ENCODE results near the gene ZNF24. TPM values are rescaled to one million over a fixed set of nuclear protein-coding genes. Genes with fewer than 3 reads are reported as not detected.
A peak's percentile ranks its signal among the peaks of the same experiment; 100 is the strongest.

ZNF24 gene
- total RNA-seq = 10 to 100 TPM; 43.9 to 44.6 TPM

GRCh38 chr18:35343936-35344735 lies at the start of gene ZNF24:
TSS of gene ZNF24 (minus strand) at chr18:35344420. CDS start at chr18:35340650, 3,770 bp downstream.
- Mint-ChIP-seq H3K9me3 (no peaks in the 10 kb centered on the region), H3K27ac (peak within 1 kb of the TSS; percentile 99), H3K36me3 (peaks cover 17 to 22% of the 10 kb centered on the region in 2 donors)
- ATAC-seq (peak; percentile 91 to 93), DNase-seq (ENCODE audit: low spot score in 2 of 2) (peak; percentile 93 to 95)

- ATAC-seq (no peak), DNase-seq (ENCODE audit: low spot score in 2 of 2) (no peak)
- Mint-ChIP-seq H3K27ac (no peak overlapping the region), H3K9me3 (no peaks in the 10 kb centered on the region), H3K36me3 (no peaks in the 10 kb centered on the region)
Measured at GRCh38 chr18:35393716-35394115, 49.5 kb upstream of the ZNF24 start.

DNA sequence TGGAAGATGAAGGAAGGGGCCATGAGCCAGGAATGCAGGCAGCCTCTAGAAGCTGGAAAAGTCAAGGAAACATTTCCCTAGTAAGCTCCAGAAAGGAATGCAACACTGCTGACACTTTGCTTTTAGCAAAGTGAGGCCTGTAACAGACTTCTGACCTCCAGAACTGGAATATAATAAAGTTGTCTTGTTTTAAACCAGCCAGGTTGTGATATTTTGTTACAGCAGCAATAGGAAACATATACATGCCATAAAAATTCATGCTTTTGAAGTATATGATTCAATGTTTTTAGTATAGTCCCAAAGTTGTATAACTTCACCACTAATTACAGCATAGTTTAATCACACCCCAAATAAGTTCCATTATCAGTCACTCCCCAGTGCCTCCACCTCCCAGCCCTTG lies 48.2 kb upstream of the ZNF24 start:
- ATAC-seq (no peak), DNase-seq (ENCODE audit: low spot score in 2 of 2) (no peak)
- H3K27ac Mint-ChIP-seq = no peak overlapping the region

GRCh38 chr18:35390951-35391700 lies 46.9 kb upstream of the ZNF24 start:
- Mint-ChIP-seq H3K9me3 (no peaks in the 10 kb centered on the region), H3K27ac (no peak overlapping the region), H3K36me3 (no peaks in the 10 kb centered on the region)
- ATAC-seq (no peak), DNase-seq (ENCODE audit: low spot score in 2 of 2) (no peak)

More for the DNA sequence above, 48.2 kb upstream of the ZNF24 start:
- Mint-ChIP-seq H3K9me3 (no peaks in the 10 kb centered on the region), H3K36me3 (no peaks in the 10 kb centered on the region)

DNA sequence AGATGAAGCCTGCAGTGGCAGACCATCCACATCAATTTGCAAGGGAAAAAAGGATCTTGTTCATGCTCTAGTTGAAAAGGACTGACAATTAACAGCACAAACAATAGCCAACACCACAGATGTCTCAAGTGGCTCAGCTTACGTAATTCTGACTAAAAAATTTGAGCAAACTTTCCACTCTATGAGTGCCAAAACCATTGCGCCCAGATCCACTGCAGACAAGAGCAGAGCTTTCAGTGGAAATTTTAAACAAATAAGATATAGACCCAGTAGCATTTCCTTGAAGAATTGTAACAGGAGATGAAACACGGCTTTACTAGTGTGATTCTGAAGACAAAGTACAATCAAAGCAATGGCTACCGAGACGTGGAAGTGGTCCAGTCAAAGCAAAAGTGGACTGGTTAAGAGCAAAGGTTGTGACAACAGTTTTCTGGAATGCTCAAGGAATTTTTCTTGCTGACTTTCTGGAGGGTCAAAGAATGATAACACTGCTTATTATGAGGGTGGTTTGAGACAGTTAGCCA lies 44.9 kb upstream of the ZNF24 start:
- H3K36me3 Mint-ChIP-seq = no peaks in the 10 kb centered on the region
- no peaks in the 10 kb centered on the region for H3K9me3 Mint-ChIP-seq
- no peak for DNase-seq (ENCODE audit: low spot score in 2 of 2)
- H3K27ac Mint-ChIP-seq = no peak overlapping the region
- ATAC-seq = no peak

DNA sequence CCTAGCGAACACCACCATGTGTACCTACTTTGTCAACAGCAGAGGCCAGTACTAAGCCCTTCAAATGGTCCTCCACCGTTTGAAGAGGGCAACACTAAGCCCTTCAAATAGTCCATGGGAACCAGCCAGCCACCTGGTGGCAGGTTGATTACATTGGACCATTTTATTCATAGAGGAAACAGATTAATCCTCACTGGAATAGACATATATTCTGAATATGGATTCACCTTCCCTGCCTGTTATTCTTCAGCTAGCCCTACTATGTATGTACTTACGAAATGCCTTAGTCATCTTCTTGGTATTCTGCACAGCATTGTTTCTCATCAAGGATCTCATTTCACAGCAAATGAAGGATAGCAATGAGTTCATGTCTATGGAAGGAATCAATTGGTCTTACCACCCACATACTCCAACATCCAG lies 42.9 kb upstream of the ZNF24 start:
- ATAC-seq (peak; percentile 54 to 61), DNase-seq (ENCODE audit: low spot score in 2 of 2) (no peak)
- Mint-ChIP-seq H3K36me3 (no peaks in the 10 kb centered on the region), H3K27ac (no peak overlapping the region), H3K9me3 (no peaks in the 10 kb centered on the region)

DNA sequence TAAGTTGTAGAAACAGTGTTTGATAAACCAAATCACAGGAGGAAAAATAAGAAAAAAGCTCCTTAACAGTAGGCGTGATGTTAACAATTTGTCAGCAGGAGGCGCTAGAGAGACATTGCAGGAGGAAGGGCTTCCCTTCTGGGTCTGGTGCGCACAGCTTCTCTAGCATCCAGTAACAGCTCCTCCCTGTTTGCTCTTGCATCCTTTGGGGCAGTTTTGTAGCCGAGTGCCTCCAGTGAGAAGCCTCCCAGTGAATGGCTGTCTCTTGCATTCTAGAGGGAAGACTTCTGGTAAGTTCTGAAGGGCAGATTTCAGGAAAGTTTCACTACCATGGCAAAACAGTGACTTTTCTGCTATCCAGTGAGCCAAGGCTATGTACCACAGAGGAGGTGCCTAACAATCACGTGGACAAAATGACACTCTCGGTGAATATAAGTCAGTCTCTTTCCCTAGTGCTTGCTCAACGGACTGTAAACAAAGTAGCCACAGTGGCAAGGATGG lies 42.4 kb upstream of the ZNF24 start:
- DNase-seq (ENCODE audit: low spot score in 2 of 2) = peak in 1 of 2 donors; percentile 66
- Mint-ChIP-seq H3K36me3 (no peaks in the 10 kb centered on the region), H3K9me3 (no peaks in the 10 kb centered on the region), H3K27ac (no peak overlapping the region)
- ATAC-seq = peak; percentile 81 to 84

- H3K36me3 Mint-ChIP-seq = no peaks in the 10 kb centered on the region
- no peak overlapping the region for H3K27ac Mint-ChIP-seq
- H3K9me3 Mint-ChIP-seq = peaks cover 0 to 5% of the 10 kb centered on the region in 2 donors
- ATAC-seq = no peak
- DNase-seq (ENCODE audit: low spot score in 2 of 2) = no peak
Measured at GRCh38 chr18:35383136-35383535, 38.9 kb upstream of the ZNF24 start.

GRCh38 chr18:35379421-35379820 lies 35.2 kb upstream of the ZNF24 start:
- DNase-seq (ENCODE audit: low spot score in 2 of 2) (no peak), ATAC-seq (no peak)
- no peak overlapping the region for H3K27ac Mint-ChIP-seq
- peaks cover 0 to 5% of the 10 kb centered on the region in 2 donors for H3K9me3 Mint-ChIP-seq
- no peaks in the 10 kb centered on the region for H3K36me3 Mint-ChIP-seq

DNA sequence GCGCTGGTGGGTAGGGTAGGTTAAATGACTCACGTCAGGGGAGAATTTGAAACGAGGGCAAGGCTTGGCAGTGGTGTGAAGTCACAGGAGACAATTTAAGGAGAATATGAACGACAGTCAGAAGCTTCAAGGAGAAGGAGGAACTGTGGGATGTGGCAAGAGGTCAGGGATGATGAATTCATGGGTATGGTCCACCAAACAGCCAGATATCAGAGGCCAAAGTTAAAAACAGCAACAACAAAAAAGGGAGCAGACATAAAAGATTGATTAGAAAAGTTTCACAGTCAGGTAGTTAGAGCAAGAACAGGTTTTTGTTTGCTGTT lies 34.3 kb upstream of the ZNF24 start:
- Mint-ChIP-seq H3K27ac (no peak overlapping the region), H3K9me3 (peaks cover 0 to 5% of the 10 kb centered on the region in 2 donors), H3K36me3 (no peaks in the 10 kb centered on the region)
- DNase-seq (ENCODE audit: low spot score in 2 of 2) = no peak
- no peak for ATAC-seq

DNA sequence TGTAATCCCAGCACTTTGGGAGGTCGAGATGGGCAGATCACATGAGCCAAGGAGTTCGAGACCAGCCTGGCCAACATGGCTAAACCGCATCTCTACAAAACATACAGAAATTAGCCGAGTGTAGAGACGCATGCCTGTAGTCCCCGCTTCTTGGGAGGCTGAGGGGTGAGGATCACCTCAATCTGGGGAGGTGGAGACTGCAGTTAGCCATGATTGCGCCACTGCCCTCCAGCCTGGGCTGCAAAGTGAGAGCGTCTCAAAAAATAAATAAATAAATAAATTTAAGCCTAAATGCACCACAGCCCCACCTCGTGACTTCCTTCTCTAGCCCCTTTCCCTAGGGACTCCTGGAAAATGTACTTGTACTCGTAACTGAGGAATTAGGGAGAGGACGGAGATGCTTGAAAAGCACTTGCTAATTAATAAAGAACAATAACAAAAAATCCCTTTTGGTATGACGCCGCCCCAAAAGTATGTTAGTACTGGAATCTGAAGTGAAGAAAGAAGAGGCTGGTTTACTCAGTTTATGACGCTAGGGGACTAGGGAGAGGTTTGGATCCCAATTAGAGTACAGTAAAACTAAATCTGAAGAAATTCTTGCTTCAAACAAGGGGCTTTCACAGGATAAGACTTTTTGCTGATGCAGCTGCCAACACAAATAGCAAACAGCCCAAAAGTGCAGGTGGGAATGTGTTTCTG lies 33.8 kb upstream of the ZNF24 start:
- ATAC-seq (no peak), DNase-seq (ENCODE audit: low spot score in 2 of 2) (no peak)
- Mint-ChIP-seq H3K36me3 (no peaks in the 10 kb centered on the region), H3K9me3 (peaks cover 0 to 5% of the 10 kb centered on the region in 2 donors), H3K27ac (peak overlapping the region in 1 of 2 donors; percentile 15)

DNA sequence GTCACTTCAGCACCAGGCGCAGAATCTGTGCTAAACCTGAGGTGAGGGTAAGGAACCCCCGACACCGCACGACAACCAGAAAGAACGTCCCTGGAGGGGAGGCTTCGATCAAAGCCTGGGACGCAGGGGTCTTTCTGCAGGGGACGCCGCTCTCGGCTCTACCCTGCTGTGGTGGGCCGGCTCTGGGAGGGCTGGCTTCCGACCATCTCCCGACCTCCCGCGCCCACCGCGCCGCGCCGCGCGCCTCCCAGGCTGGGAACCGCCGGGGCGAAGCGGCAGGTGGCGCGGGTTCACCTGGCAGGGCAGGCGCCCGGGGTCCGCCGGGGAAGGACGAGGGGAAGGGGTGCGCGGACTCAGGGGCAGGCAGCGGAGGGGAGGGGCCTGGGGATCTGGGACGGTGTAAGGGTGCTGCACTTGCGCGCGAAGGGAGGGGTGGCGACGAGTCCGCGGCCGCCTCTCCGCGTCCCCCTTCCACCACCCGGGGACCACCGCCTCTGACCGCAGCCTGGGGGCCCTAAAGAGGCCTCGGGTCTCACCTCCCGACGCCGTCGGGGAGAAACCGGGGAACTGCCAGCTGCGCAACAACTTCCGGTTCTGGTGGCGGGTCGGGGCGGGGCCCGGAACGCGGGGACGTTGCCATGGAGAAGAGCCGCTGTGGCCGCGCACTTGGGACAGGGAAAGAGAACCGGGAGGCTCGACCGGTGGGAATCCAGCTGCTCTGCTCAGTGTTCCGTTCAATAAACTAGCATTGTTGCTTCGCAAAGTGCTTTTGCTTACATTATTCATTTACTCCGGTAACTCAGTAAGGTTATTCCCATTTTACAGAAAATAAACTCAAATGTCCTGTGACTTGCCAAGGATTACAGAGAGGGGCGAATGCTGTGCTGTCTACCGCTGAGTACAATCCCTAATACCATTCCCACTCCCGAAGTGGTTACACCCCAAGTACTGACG lies 32.8 kb upstream of the ZNF24 start, which contains the start of gene ZNF396:
Gene ZNF396 (minus strand): TSS at position 596 of the 954 bp plus-strand sequence. CDS start 3,045 bp downstream, outside the sequence.
- DNase-seq (ENCODE audit: low spot score in 2 of 2) (peak; percentile 66 to 74), ATAC-seq (peak; percentile 81 to 89)
- no peaks in the 10 kb centered on the region for H3K36me3 Mint-ChIP-seq
- H3K27ac Mint-ChIP-seq = peak within 1 kb of the TSS; percentile 33 to 67
- peaks cover 0 to 5% of the 10 kb centered on the region in 2 donors for H3K9me3 Mint-ChIP-seq

DNA sequence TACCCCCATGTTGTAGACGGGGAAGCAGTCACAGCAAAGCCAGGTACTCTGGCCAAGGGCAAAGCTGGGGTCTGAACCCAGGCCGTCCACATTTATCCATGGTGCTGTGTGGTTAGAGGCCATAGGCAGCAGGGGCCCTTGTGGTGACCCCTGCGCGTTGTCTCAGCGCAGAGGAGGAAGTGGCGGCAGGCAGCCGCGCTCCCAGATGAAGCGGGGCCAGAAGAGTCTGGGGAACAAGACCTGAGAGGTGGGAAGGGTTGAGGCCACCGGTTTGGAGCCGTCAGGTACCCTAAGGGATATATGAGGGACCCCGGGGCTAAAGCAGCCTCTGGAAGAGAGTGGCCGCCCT lies 32.1 kb upstream of the ZNF24 start:
- DNase-seq (ENCODE audit: low spot score in 2 of 2) (peak in 1 of 2 donors; percentile 14), ATAC-seq (peak; percentile 54 to 63)
- H3K27ac Mint-ChIP-seq = peak overlapping the region in 1 of 2 donors; percentile 67
- no peaks in the 10 kb centered on the region for H3K36me3 Mint-ChIP-seq
- peaks cover 0 to 3% of the 10 kb centered on the region in 2 donors for H3K9me3 Mint-ChIP-seq

GRCh38 chr18:35374708-35375107 lies 30.5 kb upstream of the ZNF24 start:
- Mint-ChIP-seq H3K36me3 (no peaks in the 10 kb centered on the region), H3K9me3 (no peaks in the 10 kb centered on the region), H3K27ac (no peak overlapping the region)
- no peak for DNase-seq (ENCODE audit: low spot score in 2 of 2)
- ATAC-seq = no peak

GRCh38 chr18:35371412-35372195 lies 27.4 kb upstream of the ZNF24 start:
- ATAC-seq = peak; percentile 60 to 79
- Mint-ChIP-seq H3K36me3 (no peaks in the 10 kb centered on the region), H3K27ac (no peak overlapping the region), H3K9me3 (no peaks in the 10 kb centered on the region)
- no peak for DNase-seq (ENCODE audit: low spot score in 2 of 2)

All from activated naive CD4-positive, alpha-beta T cell treated with anti-CD3 and anti-CD28 coated beads, Interleukin-2, amount 50 U/mL, for 72 hours (primary cell).